Hematopoietic multipotent progenitor cell treated with erythropoietin and hydrocortisone succinate and interleukin-3 and kit ligand, for 4 days (in vitro differentiated cells): ENCODE data around the gene ZXDC.

ENCODE experiments used
- DNase-seq: peaks from one replicate; pipeline ENCODE4 v3.0.0-alpha.2; 2015

The ZXDC gene

DNA sequence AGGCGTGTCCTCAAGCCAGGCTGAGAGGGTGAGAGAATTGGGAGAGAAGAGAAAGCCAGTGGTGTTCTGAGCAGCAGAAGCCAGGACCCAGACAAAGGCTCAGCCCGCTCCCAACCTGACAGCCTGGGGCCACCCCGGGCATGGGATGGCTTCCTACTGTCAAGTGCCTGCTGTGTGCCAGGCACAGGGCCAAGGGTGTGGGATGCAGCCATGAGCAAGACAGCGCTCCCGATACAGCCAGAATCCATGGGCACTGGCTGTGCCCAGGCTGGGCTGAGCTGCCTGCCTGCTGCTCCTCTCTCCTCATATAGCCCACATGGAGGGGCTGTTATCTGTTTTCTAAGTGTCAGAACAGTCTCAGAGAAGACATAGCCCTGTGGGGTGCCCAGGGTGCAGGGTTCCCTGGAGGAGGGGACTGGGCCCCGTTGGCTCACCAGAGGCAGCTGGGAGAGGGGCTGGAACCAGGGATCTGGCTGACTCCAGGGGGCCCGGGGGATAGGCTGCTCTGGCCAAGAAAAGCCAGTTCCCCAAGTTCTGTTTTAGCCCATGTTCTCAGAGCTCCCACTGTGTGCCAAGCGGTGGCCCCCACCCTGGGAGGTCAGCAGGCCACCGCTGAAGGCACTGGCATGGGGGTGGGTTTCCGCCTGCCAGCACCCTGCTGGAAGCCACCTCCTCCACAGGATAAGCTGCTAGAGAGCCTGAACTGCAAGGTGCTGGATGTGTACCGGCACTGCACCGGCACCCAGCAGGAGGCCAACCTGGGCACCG is 42.0 kb downstream of the ZXDC start:
- DNase-seq = no peak

DNA sequence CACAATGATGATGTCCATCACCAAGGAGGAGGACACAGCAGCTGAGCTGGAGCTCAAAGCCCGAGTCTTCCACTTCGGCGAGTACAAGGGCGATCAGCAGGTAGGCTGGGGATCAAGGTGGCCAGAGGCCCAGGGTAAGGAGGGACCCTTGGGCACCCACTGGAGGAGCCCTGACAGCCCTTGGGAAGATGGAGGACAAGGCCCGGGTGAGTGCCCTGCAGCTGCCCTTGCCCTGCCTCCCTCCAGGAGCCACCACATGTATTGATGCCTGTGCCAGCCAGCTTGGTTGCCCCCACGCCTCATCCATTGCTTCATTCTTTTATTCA is 42.6 kb downstream of the ZXDC start:
- no peak for DNase-seq

DNA sequence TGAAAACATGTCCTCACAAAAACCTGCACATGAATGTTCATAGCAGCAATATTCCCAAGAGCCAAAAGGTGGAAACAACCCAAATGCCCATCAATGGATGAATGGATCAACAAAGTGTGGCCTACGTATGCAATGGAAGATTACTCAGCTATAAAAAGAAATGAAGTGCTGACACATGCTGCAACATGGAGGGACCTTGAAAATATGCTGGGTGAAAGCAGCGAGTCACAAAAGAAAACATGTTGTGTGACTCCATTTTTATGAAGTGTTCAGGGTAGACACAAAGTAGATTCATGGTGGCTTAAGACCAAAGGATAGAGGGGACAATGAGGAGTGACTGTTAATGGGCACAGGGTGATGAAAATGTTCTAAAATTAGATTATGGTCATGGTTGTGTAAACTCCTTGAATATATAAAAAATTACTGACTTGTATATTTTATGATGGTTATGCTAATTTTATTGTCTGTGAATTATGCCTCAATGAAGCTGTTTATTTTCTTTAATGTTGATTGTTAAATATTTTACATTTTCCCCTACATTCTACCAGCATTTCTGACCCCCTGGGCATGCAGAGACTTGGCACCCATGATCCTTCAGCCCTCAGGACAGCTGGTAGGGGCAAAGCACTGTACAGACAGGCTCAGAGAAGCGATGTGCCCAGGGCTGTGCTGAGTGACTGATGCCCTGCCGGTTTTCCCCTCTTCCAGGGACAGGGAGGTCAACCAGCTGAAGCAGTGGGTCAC is 43.2 kb downstream of the ZXDC start:
- DNase-seq = no peak

DNA sequence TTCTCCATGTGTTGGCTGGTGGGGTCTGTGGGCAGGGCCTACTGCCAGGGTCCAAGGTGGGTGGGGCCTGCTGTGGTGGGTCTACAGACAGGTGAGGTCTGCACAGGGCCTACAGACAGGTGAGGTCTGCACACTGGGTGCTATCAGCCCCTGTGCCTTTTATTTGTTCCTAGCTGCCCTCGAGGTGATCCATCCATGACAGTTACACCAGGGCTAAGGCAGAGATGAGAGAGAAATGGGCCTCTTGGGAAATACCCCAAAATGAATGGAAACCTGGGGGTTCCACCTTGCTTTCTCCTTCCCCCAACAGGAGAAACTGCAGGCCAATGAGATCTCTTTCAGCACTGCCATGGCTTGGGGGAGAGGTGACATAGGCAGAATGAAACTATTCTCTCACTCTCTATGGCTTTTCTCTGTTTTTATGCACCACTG is 44.6 kb downstream of the ZXDC start:
- DNase-seq = no peak

DNA sequence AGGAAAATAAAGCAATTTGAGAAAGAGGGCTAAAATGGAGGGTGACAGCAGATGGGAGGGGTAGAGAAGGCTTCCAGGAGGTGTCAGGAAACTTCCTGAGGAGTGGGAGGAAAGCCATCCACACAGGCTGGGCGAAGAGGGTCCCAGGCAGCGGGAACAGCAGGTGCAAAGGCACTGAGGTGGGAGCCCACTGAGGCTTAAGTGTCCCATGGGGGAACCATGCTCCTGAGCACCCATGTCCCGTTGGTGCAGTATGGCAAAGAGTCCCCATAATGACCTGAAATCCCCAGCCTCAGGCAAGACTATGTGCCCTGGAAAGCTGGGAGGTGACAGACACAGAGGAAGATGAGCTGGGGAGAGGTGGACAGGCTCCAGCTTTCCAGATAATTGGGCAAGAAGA is 50.9 kb downstream of the ZXDC start:
- DNase-seq = no peak

DNA sequence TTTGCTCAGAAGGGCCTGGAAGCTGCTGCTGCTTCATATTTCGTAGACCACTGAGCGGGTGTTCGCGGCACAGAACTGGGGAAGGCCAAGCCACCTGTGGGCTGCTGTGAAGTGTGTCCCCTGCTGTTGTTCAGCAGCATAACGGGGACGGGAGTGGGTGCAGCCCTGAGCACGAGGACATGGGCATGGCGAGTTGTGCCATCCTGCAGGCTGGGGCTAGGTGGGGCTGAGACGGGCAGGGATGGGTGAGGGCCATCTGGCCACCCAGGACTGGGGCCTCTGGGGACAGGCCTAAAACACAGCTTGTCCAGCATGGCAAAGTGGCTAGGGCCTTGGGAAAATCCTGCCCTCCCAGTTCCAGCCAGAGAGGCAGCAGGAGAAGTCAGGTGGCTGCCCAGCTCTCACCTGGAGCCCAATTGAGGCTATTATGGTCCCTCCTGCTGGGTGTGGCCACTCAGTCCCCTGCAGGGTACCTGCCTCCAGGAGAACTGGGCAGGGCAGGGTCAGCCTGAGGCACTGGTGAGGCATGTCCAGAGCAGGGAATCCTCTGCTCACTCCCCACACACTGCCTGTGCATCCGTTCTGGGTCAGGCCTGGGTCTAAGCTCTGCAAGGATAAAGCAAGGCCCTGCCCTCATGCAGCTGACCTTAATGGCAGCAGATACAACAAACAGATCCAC is 51.5 kb downstream of the ZXDC start:
- DNase-seq = no peak

DNA sequence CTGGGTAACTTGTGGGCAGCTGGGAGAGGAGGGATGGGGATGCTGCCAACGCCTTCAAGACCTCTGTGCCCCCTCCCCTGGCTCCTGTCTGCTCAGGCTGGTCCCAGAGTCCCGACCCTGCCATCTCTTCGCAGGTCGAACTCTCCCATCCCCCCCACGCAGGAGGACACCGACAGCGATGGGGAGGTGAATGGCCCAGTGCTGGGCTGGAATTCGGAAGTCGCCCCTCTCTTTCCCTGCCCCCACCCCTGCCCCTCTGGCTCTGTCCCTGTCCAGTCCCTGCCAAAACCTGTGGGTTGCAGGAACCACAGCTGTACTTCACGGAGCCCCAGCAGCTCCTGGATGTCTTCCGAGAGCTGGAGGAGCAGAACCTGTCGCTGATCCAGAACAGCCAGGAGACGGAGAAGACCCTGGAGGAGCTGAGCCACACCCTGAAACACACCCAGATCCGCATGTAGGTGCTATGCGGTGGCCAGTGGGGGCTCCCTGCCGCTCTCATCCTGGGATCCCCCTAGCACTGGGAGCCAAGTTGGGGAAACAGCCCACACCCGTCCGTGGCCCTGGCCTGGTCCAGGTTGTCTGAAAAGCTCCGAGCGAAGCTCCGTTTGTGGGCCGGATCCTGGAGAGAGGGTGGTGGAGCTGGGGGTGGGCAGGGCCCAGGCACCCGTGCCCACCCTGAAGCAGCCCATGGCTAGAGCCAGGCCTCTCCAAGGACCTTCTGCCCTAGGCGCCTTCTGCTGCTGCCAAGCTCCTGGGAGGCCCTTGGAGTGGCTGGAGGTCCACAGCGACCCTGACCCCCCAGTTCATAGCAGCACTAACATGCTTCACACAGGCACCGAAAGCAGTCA is 52.3 kb downstream of the ZXDC start:
- DNase-seq = no peak

DNA sequence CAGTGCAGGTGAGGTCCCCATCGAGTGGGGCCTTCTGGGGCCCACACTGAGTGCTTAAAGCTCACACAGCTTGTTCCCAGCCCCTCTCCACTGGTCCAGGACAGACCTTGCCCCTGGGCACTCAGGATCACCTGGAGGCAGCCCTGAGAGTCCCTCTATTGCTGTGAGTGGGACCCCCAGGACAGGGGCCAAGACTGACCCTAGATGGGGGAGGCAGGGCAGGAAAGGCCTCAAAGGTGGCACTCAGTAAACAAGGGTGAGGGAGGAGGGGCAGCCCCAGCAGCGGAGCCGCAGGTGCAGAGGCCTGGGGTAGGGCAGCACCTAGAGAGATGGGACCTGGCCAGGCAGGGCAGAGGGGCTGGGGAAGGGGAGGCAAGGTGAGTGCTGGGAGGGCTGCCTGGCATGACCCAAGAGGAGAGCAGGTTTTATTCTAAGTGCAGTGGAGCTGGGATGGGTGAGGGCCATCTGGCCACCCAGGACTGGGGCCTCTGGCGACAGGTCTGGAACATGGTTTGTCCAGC is 53.1 kb downstream of the ZXDC start:
- DNase-seq = no peak

DNA sequence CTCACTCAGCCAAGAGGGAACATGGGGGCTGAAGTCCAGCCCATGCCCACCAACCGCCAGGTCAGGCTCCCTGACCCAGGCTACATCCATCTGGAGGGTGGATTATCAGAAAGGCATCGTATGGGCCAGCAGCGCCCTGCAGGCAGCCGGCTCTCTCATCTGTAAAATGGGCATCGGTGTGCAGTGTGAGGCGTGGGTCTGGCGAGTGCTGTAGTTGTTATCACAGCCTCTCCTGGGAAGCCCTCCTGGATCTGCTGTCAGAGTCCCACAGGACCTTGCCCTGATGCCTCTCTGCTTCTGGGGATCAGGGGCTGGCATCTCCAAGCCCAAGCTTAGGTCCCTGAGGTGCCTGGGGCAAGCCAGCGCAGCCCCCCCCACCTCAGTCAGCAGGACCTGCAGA is 53.6 kb downstream of the ZXDC start:
- no peak for DNase-seq

DNA sequence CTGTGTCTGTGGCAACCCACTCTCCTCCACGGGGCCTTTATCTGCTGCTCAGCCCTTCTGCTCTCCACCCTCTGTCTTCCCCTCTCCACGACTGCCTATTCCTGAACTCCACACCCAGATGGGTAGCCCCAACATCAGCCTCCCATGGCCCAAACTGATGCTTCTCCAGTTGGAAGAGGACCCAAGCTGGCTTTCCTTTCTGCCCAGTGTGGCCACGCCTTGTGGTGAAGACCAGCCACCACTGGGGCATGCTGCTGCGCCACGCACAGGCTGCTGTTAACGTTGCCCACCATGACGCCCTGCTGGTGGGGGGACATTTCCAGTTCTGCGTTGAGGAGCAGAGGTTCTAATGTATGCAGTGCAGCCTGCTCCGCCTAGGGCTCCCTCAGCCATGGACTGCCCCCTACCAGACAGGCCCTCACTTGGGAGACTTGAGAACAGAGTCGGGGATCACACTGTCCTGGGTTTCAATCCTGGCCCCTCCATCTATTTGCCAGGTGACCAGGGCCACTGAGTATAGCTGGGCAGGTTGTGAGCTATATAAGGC is 54.0 kb downstream of the ZXDC start:
- DNase-seq = no peak

DNA sequence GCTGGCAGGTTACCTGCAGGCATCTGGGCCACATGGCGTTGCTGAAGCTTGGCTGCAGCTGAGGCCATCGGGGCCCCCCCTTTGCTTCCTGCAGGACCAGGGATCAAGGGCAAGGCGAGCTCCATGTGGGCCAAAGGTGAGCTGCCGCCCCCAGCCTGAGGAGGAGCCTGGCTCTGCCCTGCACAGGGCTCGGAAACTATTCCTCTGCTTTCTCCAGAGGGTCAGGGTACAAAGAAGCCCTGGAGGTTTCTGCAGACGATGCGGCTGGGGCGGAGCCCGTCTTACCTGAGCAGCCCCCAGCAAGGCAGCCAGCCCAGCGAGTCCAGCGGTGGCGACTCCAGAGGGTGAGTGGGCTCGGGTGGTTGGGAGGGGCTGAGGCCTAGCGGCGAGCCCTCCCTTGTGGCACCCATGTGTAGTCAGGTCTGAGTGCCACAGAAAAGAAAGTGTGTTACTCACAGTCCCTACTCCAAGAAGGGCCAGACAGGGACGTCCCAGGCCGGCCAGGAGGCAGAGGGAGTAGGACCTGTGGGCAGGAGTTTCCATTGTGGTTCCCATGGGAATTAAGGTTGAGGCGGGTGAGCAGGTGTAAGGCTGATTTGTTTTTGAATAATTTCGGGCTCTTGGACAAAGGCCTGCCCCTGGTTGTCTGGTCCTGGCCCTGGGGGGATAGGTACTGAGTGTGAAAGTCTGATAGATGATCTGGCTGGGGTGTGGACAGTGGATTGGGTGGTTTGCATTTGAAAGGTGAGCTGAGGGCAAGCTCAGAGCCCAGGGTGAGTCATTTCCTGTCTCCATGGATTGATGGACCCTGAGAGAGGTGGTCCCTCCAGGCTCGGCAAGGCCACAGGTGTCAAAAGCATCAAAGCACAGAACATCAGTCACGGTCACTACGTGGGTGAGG is 55.6 kb downstream of the ZXDC start:
- no peak for DNase-seq

DNA sequence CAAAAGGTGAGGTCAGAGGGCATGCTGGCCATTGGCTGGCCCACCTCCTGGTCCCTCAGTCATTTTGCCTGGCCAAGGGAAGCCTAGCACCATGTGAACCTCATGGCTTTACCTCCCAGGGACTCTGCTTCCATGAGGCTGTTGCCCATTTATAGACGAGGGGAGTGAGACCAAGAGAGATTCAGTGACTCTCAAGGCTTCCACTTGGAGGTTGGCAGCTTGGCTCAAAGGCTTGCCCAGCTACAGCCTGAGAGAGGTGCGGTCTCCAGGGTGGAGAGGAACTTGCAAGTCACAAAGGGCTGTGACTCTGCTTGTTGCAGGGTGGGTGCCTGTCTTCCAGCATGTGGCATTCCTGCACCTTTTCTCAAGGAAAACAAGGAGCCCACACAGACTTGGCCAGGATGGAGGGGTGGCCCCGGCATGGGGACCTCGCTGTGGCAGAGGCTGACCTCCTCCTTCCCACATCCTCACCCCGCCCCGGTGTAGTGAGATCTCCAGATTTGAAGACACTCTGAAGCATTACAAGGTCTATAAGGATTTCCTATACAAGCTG is 56.5 kb downstream of the ZXDC start:
- DNase-seq = peak; percentile 8

DNA sequence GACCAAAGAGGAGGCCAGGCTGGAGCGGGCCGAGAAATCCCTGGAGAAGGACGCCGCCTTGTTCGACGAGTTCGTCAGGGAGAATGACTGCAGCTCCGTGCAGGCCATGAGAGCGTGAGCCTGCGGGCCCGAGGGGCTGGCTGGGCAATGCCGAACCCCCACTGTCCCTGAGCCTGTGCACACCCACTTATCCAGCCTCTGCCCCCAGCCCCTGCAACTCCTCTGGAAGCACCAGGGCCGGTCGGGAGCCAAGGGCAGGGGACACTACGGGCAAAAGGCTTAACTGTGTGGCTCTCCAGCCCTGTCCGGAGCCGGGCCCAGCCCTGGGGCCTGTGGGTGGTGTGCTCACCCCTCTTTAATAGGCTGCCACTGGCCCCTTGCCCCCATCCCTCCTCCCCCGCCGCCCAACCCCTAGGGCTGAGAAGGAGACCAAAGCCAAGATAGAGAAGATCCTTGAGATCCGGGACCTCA is 57.0 kb downstream of the ZXDC start:
- DNase-seq = no peak

DNA sequence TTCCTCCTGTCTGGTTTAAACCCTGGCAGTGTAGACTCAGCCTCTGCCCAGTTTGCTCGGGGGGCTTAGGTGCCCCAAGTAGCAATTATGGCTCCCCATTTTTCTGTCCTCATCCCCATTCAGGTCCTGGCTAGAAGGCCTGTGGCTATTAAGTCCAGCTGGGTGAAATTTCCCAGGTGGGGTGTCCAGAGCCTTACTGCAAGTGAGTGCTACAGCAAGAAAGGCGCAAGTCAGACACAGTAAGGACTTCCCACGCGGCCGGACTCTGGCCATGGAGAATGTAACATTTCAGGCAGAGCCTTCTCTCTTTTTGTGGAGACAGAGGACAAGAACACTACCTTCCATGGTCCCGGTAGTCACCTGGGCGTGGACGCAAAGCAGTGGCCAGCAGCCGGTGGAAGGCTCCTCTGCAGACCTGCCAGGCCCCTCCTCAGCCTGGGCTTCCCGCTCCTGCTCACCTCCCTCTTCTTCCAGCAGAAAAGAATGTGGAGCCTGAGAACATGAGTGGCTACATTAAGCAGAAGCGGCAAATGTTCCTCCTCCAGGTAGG is 57.6 kb downstream of the ZXDC start:
- no peak for DNase-seq

DNA sequence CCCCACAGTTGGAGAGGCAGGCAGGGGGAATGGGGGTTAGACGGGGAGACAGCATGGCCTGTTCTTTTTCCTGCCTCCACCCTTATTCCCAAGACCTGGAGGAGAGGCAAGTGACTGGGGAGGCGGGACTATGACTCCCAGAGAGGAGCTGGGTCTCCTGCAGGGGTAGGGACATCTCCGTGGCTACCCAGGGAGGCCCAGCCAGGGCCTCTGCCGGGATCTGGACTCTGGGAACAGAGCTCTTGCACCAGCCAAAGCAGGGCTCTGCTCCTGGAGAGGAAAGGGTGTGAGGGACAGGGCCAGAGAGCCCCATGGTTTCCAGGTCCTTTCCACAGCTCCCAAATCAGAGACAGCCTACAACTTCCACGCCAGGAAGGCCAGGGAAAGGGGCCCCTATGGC is 58.2 kb downstream of the ZXDC start:
- DNase-seq = no peak

DNA sequence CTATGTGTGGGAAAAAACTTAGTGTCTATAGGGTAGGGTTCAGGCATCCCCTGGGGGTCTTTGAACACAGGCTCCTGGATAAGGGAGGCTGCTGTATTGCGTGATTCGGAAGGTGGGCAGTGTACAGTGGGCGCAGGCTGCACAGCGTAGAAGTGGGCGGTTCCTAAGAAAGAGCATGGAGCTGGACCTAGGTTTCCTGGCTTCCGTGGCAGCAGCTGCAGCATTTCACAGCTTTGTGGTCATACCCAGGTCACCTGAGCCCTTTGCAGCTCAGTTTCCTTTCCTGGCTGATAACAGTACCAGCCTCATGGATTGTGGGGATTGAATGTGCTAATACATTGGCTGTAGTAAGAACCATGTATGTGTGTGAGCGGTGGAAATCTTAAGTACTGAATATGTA is 58.7 kb downstream of the ZXDC start:
- DNase-seq = no peak

DNA sequence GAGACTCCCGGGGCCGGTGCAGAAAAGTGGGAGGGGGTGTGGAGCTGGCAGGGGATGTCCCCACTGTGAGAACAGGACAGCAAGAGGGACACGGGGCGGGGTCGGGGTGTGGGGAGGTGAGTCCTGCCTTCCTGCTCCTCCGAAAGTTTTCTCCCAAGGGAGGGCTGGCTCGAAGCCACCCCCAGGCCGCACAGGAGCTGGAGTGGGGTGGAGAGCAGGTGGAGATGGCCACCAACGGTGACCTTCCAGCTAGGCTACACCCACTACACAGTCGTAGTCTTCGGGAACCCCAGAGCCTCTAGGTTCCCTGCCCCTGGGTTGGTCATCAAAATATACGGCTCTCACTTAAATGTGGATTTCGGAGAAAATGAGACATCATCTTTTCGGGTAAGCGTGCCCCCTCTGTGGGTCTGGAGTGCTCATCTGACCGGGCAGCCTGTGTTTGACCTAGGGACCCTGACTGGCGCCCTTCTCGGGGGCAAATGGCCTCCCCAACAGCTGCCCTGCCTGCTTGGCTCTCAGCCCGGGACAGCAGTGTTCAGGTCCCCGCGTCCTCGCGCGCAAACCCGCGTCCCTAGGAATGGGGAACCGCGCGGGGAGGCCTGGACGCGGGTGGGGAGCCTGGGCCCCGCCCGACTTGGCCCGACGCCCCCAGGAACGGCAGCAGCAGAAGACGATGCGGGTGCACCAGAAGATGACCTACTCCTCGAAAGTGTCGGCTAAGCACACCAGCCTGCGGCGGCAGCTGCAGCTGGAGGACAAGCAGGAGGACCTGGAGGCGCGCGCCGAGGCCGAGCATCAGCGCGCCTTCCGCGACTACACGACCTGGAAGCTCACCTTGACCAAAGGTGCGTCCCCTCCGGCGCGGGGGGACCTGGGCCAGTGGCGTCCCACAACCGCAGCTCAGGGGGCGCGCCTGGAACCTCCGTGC is 59.8 kb downstream of the ZXDC start:
- no peak for DNase-seq

DNA sequence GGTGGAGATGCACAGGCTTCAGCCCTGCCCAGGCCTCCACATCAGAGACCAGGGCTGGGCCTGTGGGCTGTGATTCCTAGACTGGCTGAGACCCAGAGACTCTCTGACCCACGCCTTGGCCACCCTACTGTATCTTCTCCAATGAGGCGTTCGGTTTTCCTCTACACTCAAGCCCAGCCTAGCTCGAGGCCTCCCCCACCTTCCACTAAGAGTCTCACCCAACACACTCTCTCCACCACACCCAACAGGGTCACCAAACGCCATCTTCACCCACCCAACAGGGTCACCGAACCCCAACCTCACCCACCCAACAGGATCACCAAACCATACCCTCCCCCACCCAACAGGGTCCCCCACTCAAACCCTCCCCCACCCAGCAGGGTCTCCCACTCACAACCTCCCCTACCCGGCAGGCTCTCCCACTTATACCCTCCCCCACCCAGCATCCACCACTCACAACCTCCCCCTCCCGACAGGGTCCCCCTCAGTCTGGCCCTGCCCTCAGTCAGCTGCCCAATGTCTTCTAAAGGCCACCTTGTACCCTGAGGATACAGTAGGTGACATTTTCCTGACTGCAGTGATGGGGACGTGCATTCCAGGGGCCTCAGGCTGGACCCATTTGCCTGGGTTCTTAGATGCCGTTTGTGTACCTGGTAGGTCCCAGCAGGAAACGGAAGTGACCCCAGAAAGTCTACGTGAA is 60.6 kb downstream of the ZXDC start:
- no peak for DNase-seq

DNA sequence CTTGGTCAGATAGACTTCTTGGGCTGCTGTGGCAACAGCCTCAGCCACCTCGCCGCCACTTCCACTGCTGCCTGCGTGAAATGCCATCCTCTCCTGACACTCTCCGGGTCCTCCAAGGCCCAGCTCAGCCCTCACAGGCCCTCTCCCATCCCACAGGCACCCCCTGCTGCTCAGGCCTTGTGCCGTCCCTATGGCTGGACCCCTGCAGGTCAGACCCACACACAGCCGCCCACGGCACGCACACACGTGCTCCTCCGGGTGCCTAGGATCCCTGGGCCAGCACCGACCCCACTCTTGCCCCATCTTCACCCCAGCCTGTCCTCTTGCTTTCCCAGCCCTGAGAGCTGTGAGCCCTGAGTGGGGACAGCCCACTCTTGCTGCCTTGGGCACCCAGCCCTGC is 61.3 kb downstream of the ZXDC start:
- no peak for DNase-seq
